22Rv1 (cell line): ENCODE results near the gene FBXO48.

Source experiments
- H3K27ac ChIP-seq: fragments of 450-650 bp; 2 replicates; pipeline ENCODE4 v1.5.1; 2017
- CTCF ChIP-seq: fragments of 450-650 bp; IDR thresholded peaks from 2 replicates; pipeline ENCODE4 v1.5.1; 2017; ENCODE audit warnings: mild to moderate bottlenecking
- ZFX ChIP-seq: fragments of 450-650 bp; IDR thresholded peaks from 2 replicates; pipeline ENCODE4 v1.6.1; 2017; ENCODE audit warnings: antibody characterized with exemption, borderline replicate concordance

The FBXO48 gene

GRCh38 chr2:68417926-68418325, 49.2 kb downstream of the FBXO48 start:
- no peak overlapping the region for H3K27ac ChIP-seq

DNA sequence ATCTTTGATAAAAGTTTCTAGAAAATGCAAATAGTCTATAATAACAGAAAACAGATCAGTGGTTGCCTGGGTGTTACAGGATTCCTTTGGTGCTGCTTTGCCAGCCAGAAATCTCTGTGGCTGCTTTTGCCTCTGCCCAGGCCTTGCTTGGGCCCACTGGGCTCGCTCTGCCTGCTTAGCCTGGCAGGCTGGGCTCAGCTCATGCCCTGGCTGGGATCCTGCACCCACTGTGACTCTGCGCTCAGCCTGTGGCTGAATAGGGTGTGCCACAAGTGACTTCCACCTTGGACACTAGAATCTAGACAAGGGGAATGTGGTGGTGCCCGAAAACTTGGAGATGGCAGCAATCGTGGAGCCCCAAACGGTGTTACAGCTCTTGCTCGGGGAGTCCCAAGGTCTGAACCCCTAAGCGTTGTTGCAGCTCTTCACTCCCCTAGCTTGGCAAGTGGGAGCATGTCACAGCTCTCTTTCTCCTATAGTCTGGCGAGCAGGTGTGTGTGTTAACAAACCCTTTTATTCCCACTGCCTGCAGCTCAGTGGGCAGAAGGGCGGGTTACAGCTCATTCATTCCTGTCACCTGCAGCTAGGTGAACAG, 50.9 kb downstream of the FBXO48 start:
- TF ChIP-seq ZFX (no peak), CTCF (no peak)
- no peak overlapping the region for H3K27ac ChIP-seq

More at GRCh38 chr2:68417926-68418325, 49.2 kb downstream of the FBXO48 start:
- no peak for TF ChIP-seq ZFX
- TF ChIP-seq CTCF = no peak

DNA sequence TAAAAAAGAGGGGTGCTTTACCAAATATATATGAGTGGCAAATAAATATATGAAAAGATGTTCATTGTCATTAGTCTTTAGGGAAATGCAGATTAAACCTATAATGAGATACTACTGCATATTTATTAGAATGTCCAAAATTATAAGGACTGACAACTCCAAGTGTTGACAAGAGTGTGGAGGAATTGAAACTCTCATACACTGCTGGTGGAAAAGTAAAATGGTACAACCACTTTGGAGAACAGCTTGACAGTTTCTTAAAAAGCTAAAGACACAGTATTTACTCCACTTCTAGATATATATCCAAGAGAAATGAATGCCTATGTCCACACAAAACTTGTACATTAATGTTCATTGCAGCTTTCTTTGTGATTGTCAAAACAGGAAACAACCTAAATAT, 51.6 kb downstream of the FBXO48 start:
- TF ChIP-seq CTCF (no peak), ZFX (no peak)
- no peak overlapping the region for H3K27ac ChIP-seq

DNA sequence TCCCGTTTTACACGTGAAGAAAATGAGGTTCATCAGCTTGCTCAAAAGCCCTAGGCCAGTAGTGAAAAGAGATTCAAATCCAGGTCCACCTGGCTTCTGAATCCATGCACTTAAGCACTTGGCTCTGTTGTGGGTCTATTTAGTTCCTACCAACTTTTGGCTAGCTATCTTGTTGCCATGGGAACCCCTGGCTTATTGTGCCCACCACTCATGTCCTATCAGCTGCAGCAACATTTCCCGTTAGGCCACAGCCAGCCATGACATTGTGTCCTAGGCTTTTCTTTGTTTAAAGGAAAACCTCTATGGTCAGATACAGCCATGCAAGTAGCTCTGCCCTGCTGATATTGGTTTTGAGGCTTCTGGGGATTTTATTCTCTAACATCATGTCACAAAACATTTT, 52.2 kb downstream of the FBXO48 start:
- TF ChIP-seq ZFX (no peak), CTCF (no peak)

DNA sequence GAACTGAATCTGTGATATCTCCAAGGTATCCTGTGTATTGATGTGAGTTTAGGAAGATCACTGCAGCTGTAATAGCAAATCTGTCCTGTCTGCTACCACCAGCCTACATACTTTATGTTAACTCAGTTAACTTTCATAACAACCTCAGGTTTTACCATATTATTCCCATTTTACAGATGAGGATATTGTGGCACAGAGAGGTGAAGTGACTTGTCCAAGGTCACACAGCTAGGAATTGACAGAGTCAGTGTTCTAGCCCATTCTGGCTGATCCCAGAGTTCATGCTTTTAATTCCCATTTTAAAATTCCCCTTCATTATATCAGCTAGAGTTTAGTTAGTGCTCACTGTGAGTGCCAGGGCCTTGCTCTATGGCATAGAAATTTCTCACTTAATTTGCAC, 52.6 kb downstream of the FBXO48 start:
- H3K27ac ChIP-seq = no peak overlapping the region
- TF ChIP-seq CTCF (no peak), ZFX (no peak)

More for the DNA sequence above, 52.2 kb downstream of the FBXO48 start:
- no peak overlapping the region for H3K27ac ChIP-seq

- TF ChIP-seq CTCF (no peak), ZFX (no peak)
Observed at GRCh38 chr2:68413466-68413865, 53.6 kb downstream of the FBXO48 start.

DNA sequence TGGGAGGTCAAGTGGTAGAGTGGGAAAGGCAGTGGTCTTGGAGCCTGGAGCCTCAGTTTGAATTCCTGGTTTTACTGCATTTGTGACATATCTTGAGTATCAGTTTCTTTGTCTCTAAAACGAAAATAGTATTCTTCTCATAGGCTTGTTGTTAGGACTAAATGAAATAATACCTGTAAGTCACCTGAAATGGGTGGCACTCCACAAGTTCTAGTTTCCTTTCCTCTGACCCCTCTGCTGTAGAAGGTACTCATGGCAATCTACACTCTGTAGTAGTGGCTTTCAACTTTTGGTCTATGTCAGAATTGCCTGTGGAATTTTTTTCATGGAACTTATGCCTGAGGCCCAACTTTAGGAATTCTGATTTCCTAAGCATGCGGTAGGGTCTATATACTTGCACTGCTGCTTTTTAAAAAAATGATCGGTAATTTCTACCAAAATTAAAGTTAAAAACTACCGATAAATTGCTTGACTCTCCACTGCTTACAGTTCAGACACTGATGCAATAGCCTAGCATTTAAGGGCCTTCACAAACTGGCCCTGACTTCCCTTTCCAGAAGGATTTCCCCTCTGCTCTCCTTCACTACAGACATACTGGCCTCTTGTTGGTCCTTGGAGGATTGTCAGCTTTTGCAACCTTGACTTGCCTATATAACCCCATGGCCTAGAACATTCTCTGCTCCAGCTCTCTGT, 54.8 kb downstream of the FBXO48 start:
- TF ChIP-seq CTCF (no peak), ZFX (no peak)
- no peak overlapping the region for H3K27ac ChIP-seq

More at GRCh38 chr2:68413466-68413865, 53.6 kb downstream of the FBXO48 start:
- H3K27ac ChIP-seq = no peak overlapping the region
